ENCODE data around the gene BOLA1. TPM values are rescaled to one million over a fixed set of nuclear protein-coding genes. Genes with fewer than 3 reads are reported as not detected.
"Not testable (repeated sequence)": the region's sequence is repeated elsewhere in the genome, so short reads cannot be mapped to it uniquely, and the experiment has no call there.

BOLA1 gene
- total RNA-seq, 2 experiments from 2014 or later = 27.9 to 29.6 TPM

GRCh38 chr1:149936170-149936991 is 37.0 kb downstream of the BOLA1 start, which contains the start of gene MTMR11:
MTMR11 (minus strand) TSS chr1:149936879; CDS start chr1:149936647, 232 bp downstream.
- ChIA-PET POLR2A (interaction anchor here (1.1 to 1.3 kb wide), 2 partner anchors 8 to 52 kb away, joined by 3 read pairs; no protein-coding TSS in a partner anchor), CTCF (no interaction called here)
- intact Hi-C loops (cut with micrococcal nuclease) = loop anchor here (5.0 kb wide), 1 partner anchor 76 kb away; the partner anchor contains the start of gene OTUD7B
- H3K4me1 Mint-ChIP-seq (ENCODE audit: low read depth) = peaks cover 37% of the 10 kb centered on the region
- H3K36me3 Mint-ChIP-seq = no peaks in the 10 kb centered on the region
- DNase-seq = no peak
- no peak within 1 kb of the TSS for H3K4me3 Mint-ChIP-seq
- H3K9me3 Mint-ChIP-seq = no peaks in the 10 kb centered on the region
- peak within 1 kb of the TSS; percentile 25 for H3K27ac Mint-ChIP-seq
- no peaks in the 10 kb centered on the region for H3K27me3 Mint-ChIP-seq

- Mint-ChIP-seq H3K4me1 (ENCODE audit: low read depth) (peaks cover 31% of the 10 kb centered on the region), H3K27me3 (no peaks in the 10 kb centered on the region), H3K9me3 (no peaks in the 10 kb centered on the region), H3K36me3 (no peaks in the 10 kb centered on the region), H3K4me3 (no peak overlapping the region), H3K27ac (peak overlapping the region; percentile 25)
- ChIA-PET POLR2A (interaction anchor here (1.1 to 2.6 kb wide), 3 partner anchors 9 to 53 kb away, joined by 3 to 13 read pairs (median 3); a partner anchor contains a TSS), CTCF (no interaction called here)
- intact Hi-C loops (cut with micrococcal nuclease) = loop anchor here (5.0 kb wide), 1 partner anchor 75 kb away; the partner anchor contains the start of gene OTUD7B
- DNase-seq = no peak
Measured at GRCh38 chr1:149936992-149937705, 37.8 kb downstream of the BOLA1 start.

- DNase-seq = peak; percentile 42
- Mint-ChIP-seq H3K4me1 (ENCODE audit: low read depth) (peaks cover 31% of the 10 kb centered on the region), H3K27me3 (no peaks in the 10 kb centered on the region), H3K36me3 (no peaks in the 10 kb centered on the region), H3K27ac (peak overlapping the region; percentile 51), H3K4me3 (peak overlapping the region; percentile 16), H3K9me3 (no peaks in the 10 kb centered on the region)
- ChIA-PET POLR2A (interaction anchor here (1.3 to 2.6 kb wide), 2 partner anchors 50 to 53 kb away, joined by 3 to 13 read pairs; a partner anchor contains a TSS), CTCF (no interaction called here)
- intact Hi-C loops (cut with micrococcal nuclease) = loop anchor here (5.0 kb wide), 1 partner anchor 75 kb away; the partner anchor contains the start of gene OTUD7B
Measured at GRCh38 chr1:149937759-149938158, 38.4 kb downstream of the BOLA1 start.

GRCh38 chr1:149938668-149939003 is 39.3 kb downstream of the BOLA1 start:
- H3K4me3 Mint-ChIP-seq, DNase-seq, CTCF ChIA-PET, H3K27me3 Mint-ChIP-seq, H3K36me3 Mint-ChIP-seq, H3K9me3 Mint-ChIP-seq: not testable (repeated sequence)
- Mint-ChIP-seq H3K4me1 (ENCODE audit: low read depth) (peaks cover 31% of the 10 kb centered on the region), H3K27ac (peak overlapping the region; percentile 72)
- POLR2A ChIA-PET = interaction anchor here (0.6 to 2.6 kb wide), 6 partner anchors 9 to 79 kb away, joined by 3 to 13 read pairs (median 4); partner anchors contain the start of gene SF3B4
- intact Hi-C loops (cut with micrococcal nuclease) = loop anchor here (1.0 to 5.0 kb wide), 2 partner anchors 11 to 74 kb away; partner anchors contain the start of genes OTUD7B and SF3B4

- intact Hi-C loops (cut with micrococcal nuclease) = no loop called here
- ChIA-PET POLR2A (interaction anchor here (1.0 kb wide), 1 partner anchor 53 kb away, joined by 3 read pairs; a partner anchor contains a TSS), CTCF (interaction anchor here (0.6 kb wide), 1 partner anchor 247 kb away, joined by 3 read pairs; no protein-coding TSS in a partner anchor)
- H3K9me3 Mint-ChIP-seq = no peaks in the 10 kb centered on the region
- no peak overlapping the region for H3K27ac Mint-ChIP-seq
- H3K27me3 Mint-ChIP-seq = no peaks in the 10 kb centered on the region
- H3K36me3 Mint-ChIP-seq = peaks cover 12% of the 10 kb centered on the region
- DNase-seq = no peak
- H3K4me1 Mint-ChIP-seq (ENCODE audit: low read depth) = peaks cover 31% of the 10 kb centered on the region
- H3K4me3 Mint-ChIP-seq = no peak overlapping the region
Measured at GRCh38 chr1:149940427-149940826, 41.1 kb downstream of the BOLA1 start.

- ChIA-PET CTCF (interaction anchor here (0.8 kb wide), 1 partner anchor 20 kb away, joined by 5 read pairs; no protein-coding TSS in a partner anchor), POLR2A (interaction anchor here (1.2 kb wide), 1 partner anchor 14 kb away, joined by 5 read pairs; no protein-coding TSS in a partner anchor)
- peaks cover 19% of the 10 kb centered on the region for H3K36me3 Mint-ChIP-seq
- H3K4me3 Mint-ChIP-seq = no peak overlapping the region
- intact Hi-C loops (cut with micrococcal nuclease) = no loop called here
- H3K27ac Mint-ChIP-seq = no peak overlapping the region
- H3K4me1 Mint-ChIP-seq (ENCODE audit: low read depth) = peaks cover 24% of the 10 kb centered on the region
- H3K27me3 Mint-ChIP-seq = no peaks in the 10 kb centered on the region
- no peak for DNase-seq
- no peaks in the 10 kb centered on the region for H3K9me3 Mint-ChIP-seq
Measured at GRCh38 chr1:149942207-149942606, 42.8 kb downstream of the BOLA1 start.

GRCh38 chr1:149942885-149943284 is 43.5 kb downstream of the BOLA1 start:
- intact Hi-C loops (cut with micrococcal nuclease) = no loop called here
- DNase-seq = no peak
- Mint-ChIP-seq H3K4me3 (no peak overlapping the region), H3K27me3 (no peaks in the 10 kb centered on the region), H3K4me1 (ENCODE audit: low read depth) (peaks cover 17% of the 10 kb centered on the region), H3K9me3 (no peaks in the 10 kb centered on the region), H3K27ac (no peak overlapping the region), H3K36me3 (peaks cover 24% of the 10 kb centered on the region)
- ChIA-PET POLR2A (interaction anchor here (1.2 kb wide), 1 partner anchor 15 kb away, joined by 5 read pairs; no protein-coding TSS in a partner anchor), CTCF (interaction anchor here (0.8 kb wide), 1 partner anchor 19 kb away, joined by 5 read pairs; no protein-coding TSS in a partner anchor)

- no peak overlapping the region for H3K27ac Mint-ChIP-seq
- CTCF ChIA-PET = interaction anchor here (1.2 kb wide), 1 partner anchor 128 kb away, joined by 5 read pairs; no protein-coding TSS in a partner anchor
- H3K9me3 Mint-ChIP-seq = no peaks in the 10 kb centered on the region
- H3K4me1 Mint-ChIP-seq (ENCODE audit: low read depth) = no peaks in the 10 kb centered on the region
- no peak for DNase-seq
- H3K27me3 Mint-ChIP-seq = no peaks in the 10 kb centered on the region
- POLR2A ChIA-PET = no interaction called here
- no peak overlapping the region for H3K4me3 Mint-ChIP-seq
- peaks cover 34% of the 10 kb centered on the region for H3K36me3 Mint-ChIP-seq
- intact Hi-C loops (cut with micrococcal nuclease) = no loop called here
Measured at GRCh38 chr1:149945206-149945605, 45.8 kb downstream of the BOLA1 start.

GRCh38 chr1:149949911-149950310 is 50.5 kb downstream of the BOLA1 start:
- no peak for DNase-seq
- Mint-ChIP-seq H3K9me3 (no peaks in the 10 kb centered on the region), H3K27me3 (no peaks in the 10 kb centered on the region), H3K27ac (no peak overlapping the region), H3K4me3 (no peak overlapping the region), H3K36me3 (peaks cover 50% of the 10 kb centered on the region), H3K4me1 (ENCODE audit: low read depth) (no peaks in the 10 kb centered on the region)
- intact Hi-C loops (cut with micrococcal nuclease) = no loop called here
- CTCF ChIA-PET = interaction anchor here (1.3 kb wide), 1 partner anchor 11 kb away, joined by 5 read pairs; no protein-coding TSS in a partner anchor
- POLR2A ChIA-PET = no interaction called here

Data from activated CD4-positive, alpha-beta memory T cell treated with anti-CD3 and anti-CD28 coated beads for 36 hours (primary cell).